ENCODE measurements around the gene IFFO2. TPM values are rescaled to one million over a fixed set of nuclear protein-coding genes. Genes with fewer than 3 reads are reported as not detected.

The IFFO2 gene
- total RNA-seq, 1 experiment from 2014 or later: 13.0 TPM

DNA sequence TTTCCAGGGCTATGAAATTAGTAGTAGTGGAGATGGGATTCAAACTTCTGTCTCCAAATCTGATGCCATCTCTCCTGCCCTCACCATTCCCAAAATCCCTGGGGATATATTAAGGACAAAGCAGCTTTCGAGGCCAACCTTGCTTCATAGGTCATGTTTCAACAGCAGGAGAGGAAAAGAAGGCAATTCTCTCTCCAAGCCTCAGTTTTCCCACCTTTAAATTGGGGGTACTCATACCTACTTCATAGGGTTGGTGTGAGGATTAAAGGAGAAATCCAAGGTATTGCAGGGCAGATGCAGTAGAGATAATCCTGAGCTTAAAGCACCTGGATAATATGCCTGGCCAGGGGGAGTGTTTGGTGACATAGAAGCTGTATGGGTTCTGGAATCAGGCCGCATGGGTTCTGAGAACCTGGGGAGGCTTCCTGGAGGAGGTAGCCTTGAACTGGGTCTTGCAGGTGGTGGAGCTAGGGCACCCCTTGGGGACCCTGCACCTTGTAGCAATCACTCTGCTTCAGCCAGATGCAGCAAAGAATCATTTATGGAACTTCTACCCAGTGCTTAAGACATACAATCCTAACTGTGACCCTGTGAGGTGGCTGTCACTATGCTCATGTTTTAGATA lies 10.7 kb upstream of the IFFO2 start:
- CTCF ChIA-PET: interaction anchor here (0.7 to 0.9 kb wide), 3 partner anchors 8 to 59 kb away, joined by 3 to 11 read pairs (median 5); no protein-coding TSS in a partner anchor
- Mint-ChIP-seq H3K36me3 (ENCODE audit: insufficient read depth, unreplicated experiment) (no peaks in the 10 kb centered on the region), H3K4me1 (ENCODE audit: low read depth, unreplicated experiment) (no peaks in the 10 kb centered on the region), H3K27ac (ENCODE audit: unreplicated experiment) (no peak overlapping the region), H3K27me3 (ENCODE audit: unreplicated experiment) (peaks cover 19% of the 10 kb centered on the region), H3K4me3 (ENCODE audit: low read depth, unreplicated experiment) (no peak overlapping the region), H3K9me3 (ENCODE audit: low read depth, unreplicated experiment) (no peaks in the 10 kb centered on the region)
- no TSS peak for BruUV-seq (replicated peaks)
- DNase-seq: no peak
- intact Hi-C loops (cut with micrococcal nuclease; ENCODE audit: unreplicated experiment): no loop called here
- TF ChIP-seq, protein P1, sequence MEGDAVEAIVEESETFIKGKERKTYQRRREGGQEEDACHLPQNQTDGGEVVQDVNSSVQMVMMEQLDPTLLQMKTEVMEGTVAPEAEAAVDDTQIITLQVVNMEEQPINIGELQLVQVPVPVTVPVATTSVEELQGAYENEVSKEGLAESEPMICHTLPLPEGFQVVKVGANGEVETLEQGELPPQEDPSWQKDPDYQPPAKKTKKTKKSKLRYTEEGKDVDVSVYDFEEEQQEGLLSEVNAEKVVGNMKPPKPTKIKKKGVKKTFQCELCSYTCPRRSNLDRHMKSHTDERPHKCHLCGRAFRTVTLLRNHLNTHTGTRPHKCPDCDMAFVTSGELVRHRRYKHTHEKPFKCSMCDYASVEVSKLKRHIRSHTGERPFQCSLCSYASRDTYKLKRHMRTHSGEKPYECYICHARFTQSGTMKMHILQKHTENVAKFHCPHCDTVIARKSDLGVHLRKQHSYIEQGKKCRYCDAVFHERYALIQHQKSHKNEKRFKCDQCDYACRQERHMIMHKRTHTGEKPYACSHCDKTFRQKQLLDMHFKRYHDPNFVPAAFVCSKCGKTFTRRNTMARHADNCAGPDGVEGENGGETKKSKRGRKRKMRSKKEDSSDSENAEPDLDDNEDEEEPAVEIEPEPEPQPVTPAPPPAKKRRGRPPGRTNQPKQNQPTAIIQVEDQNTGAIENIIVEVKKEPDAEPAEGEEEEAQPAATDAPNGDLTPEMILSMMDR (IDR thresholded peaks at IDR 0.05; ENCODE audit: unreplicated experiment): no peak

DNA sequence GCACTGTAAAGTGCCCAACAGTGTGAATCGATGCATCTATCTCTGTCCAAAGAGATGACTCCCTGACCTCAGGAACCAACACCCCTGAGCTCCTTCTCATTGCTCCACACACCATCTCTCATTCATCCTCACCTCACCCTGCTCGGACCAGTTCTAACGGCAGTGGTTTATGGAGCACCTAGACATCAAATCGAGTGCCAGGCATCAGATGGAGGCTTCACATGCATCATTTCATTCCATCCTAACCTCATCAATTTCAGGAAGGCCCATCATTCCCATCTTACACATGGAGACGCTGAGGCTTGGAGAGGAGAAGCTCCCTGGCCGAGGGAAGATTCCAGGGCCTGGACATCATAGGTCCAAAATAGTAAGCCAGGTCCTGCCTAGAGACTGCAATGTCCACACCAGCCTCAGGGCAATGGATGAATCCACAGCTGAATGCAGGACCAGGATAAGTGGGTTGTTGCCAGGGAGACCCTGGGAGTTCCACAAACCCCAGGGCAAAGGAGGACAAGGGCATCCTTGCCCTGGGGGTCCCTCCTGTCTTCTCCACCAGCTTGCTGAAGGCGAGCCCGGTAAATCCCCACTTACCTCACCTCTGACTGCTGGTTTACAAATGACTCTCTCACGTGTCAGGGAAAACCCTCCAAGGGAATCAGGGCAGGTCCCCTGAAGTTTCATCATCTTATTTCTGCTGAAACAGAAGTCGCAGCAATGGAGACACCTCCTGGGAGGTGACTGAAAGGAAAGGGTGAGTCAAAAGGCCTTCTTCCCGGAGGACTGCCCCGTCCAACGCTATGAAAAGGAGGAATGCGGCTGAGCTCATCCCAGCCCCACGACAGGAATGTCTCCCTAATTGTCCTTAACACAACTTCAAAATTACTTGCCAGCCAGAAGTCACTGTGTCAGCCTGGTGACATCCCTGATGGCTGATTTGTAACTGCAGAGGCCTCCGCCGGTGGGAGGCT lies 9.0 kb upstream of the IFFO2 start:
- Mint-ChIP-seq H3K4me3 (ENCODE audit: low read depth, unreplicated experiment) (no peak overlapping the region), H3K27me3 (ENCODE audit: unreplicated experiment) (peaks cover 24% of the 10 kb centered on the region), H3K27ac (ENCODE audit: unreplicated experiment) (no peak overlapping the region), H3K4me1 (ENCODE audit: low read depth, unreplicated experiment) (peaks cover 3% of the 10 kb centered on the region), H3K9me3 (ENCODE audit: low read depth, unreplicated experiment) (no peaks in the 10 kb centered on the region), H3K36me3 (ENCODE audit: insufficient read depth, unreplicated experiment) (no peaks in the 10 kb centered on the region)
- intact Hi-C loops (cut with micrococcal nuclease; ENCODE audit: unreplicated experiment): no loop called here
- CTCF ChIA-PET: no interaction called here
- DNase-seq: no peak
- no TSS peak for BruUV-seq (replicated peaks)
- TF ChIP-seq, protein P1 (IDR thresholded peaks at IDR 0.05; ENCODE audit: unreplicated experiment): no peak

DNA sequence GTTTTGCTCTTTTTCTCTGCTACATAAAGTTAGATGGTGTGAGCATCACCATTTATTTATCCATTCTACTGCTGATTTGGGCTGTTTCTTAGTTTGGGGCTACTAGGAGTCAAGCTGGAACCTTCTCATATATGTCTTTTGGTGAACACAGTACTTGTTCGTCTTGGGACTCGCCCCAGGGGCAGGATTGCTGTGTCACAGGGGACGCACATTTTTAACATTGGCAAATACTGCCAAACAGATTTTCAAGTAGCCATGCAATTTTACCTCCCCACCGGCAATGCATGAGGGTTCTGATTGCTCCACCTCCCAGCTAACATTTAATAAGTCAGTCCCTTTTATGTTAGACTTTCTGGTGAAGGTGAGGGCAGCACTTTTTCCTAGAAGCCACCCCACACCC lies 7.5 kb upstream of the IFFO2 start:
- TF ChIP-seq, protein P1 (IDR thresholded peaks at IDR 0.05; ENCODE audit: unreplicated experiment): no peak
- no TSS peak for BruUV-seq (replicated peaks)
- intact Hi-C loops (cut with micrococcal nuclease; ENCODE audit: unreplicated experiment): no loop called here
- Mint-ChIP-seq H3K27me3 (ENCODE audit: unreplicated experiment) (peaks cover 31% of the 10 kb centered on the region), H3K36me3 (ENCODE audit: insufficient read depth, unreplicated experiment) (no peaks in the 10 kb centered on the region), H3K4me1 (ENCODE audit: low read depth, unreplicated experiment) (peaks cover 8% of the 10 kb centered on the region), H3K27ac (ENCODE audit: unreplicated experiment) (no peak overlapping the region), H3K4me3 (ENCODE audit: low read depth, unreplicated experiment) (no peak overlapping the region), H3K9me3 (ENCODE audit: low read depth, unreplicated experiment) (no peaks in the 10 kb centered on the region)
- CTCF ChIA-PET: no interaction called here
- DNase-seq: no peak

DNA sequence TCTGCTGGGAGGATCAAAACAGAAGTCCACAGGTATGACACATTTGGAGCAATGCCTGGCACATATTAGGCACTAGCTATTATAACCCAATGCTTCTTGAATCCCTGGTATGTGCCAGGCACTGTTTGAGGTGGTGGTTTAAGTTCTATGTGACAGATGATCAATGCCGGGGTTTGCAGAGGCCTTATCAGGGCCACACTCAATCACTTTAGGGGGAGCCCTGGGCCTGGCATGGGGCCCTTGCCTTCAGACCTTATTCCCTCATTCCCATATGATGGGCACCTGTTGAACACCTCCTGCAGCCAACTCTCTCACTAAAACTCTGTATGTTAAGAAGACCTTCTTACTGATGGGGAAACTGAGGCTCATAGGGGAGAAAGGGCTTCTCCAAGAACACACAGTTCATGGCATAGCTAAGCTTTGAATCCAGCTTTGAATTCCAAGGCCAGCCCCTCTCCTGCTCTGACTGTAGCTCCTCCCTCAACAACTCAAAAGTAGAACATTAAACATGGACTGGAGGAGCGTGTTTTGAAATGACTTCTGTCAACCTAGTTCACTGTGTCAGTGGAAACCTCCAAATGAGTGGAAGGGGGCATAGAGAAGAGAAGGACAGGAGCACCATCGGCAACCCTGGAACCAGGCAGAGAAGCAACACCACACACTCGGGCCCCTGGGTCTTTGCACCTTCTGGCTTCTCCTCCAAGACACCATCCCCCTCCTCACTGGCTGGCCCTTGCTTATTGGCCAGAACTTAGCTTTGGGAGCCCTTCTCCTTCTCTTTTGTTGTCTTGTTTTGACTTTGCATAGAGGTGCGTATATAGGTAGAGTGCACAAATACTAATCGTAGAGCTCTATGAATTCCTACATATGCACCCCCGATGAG lies 6.6 kb upstream of the IFFO2 start:
- intact Hi-C loops (cut with micrococcal nuclease; ENCODE audit: unreplicated experiment): no loop called here
- Mint-ChIP-seq H3K27me3 (ENCODE audit: unreplicated experiment) (peaks cover 31% of the 10 kb centered on the region), H3K4me3 (ENCODE audit: low read depth, unreplicated experiment) (no peak overlapping the region), H3K27ac (ENCODE audit: unreplicated experiment) (no peak overlapping the region), H3K9me3 (ENCODE audit: low read depth, unreplicated experiment) (no peaks in the 10 kb centered on the region), H3K36me3 (ENCODE audit: insufficient read depth, unreplicated experiment) (peaks cover under 1% of the 10 kb centered on the region), H3K4me1 (ENCODE audit: low read depth, unreplicated experiment) (peaks cover 12% of the 10 kb centered on the region)
- TF ChIP-seq, protein P1 (IDR thresholded peaks at IDR 0.05; ENCODE audit: unreplicated experiment): no peak
- CTCF ChIA-PET: interaction anchor here (0.9 kb wide), 1 partner anchor 7 kb away, joined by 3 read pairs; no protein-coding TSS in a partner anchor
- no peak for DNase-seq
- BruUV-seq (replicated peaks): no TSS peak

All from Calu3 (cell line).